Measurements from ENCODE around the gene PSIP1.

DNA sequence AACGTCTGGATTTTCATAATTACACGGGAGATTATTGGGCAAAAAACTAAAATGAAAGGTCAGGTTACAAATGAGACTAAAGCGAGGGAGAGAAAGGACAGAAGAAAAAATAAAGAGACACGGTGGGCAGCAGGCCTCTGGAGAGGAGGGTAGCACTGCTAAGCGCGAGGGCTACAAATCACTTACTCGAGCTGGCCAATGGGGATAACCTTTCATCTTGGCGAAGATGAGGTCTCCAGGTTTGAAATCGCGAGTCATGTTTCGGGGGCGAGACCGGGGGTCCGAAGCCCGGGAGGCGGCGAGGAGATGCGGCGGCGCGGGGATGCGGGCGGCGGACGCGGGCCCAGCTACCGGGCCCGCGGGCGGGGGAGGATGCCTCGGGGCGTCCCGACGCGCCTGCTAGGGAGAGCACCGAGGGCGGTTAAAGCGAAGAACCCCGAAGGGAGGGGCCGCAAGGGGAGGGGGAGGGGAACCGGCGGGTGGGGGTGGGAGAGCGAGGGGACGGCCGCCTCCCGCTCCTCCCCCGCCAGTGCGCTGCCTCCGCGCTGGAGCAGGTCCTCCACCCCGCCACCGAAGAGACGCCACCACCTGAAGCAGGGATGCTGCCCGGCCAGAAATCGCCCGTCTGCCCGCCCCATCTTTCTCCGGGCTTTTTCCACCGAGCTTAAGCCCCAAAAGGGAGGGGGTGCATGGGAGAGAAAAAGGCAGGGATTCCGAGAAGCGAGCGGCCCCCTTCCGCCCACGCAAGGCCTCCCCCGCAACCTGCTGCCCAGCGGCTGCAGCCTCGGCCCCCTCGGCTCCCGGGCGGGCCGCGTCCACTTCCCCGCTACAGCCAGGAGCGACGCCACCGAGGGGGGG lies 610 bp downstream of the PSIP1 start:
- TF ChIP-seq, protein P1, sequence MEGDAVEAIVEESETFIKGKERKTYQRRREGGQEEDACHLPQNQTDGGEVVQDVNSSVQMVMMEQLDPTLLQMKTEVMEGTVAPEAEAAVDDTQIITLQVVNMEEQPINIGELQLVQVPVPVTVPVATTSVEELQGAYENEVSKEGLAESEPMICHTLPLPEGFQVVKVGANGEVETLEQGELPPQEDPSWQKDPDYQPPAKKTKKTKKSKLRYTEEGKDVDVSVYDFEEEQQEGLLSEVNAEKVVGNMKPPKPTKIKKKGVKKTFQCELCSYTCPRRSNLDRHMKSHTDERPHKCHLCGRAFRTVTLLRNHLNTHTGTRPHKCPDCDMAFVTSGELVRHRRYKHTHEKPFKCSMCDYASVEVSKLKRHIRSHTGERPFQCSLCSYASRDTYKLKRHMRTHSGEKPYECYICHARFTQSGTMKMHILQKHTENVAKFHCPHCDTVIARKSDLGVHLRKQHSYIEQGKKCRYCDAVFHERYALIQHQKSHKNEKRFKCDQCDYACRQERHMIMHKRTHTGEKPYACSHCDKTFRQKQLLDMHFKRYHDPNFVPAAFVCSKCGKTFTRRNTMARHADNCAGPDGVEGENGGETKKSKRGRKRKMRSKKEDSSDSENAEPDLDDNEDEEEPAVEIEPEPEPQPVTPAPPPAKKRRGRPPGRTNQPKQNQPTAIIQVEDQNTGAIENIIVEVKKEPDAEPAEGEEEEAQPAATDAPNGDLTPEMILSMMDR (IDR thresholded peaks at IDR 0.05) = no peak
- TF ChIP-seq POLR2A (IDR thresholded peaks at IDR 0.05) = no peak
- TF ChIP-seq POLR2AphosphoS5 (IDR thresholded peaks at IDR 0.05) = no peak

Data from transverse colon (tissue), 4 donors.